GM12891 (cell line): ENCODE measurements around the gene VIPR1.

Source experiments
- DNase-seq: peaks from one replicate; pipeline ENCODE4 v3.0.0; 2011; ENCODE audit warnings: low spot score; ENCODE audit not compliant: insufficient read length
- FAIRE-seq: peaks from 2 replicates; lab custom pipeline; 2011; peaks lifted over from hg19 to GRCh38; lab: Jason Lieb, UNC
- PAX5 ChIP-seq: IDR thresholded peaks from 2 replicates; pipeline ENCODE4 v1.6.1; 2011; ENCODE audit warnings: low read length, moderate library complexity, mild to moderate bottlenecking; ENCODE audit not compliant: insufficient read depth, severe bottlenecking
- POLR2A ChIP-seq: IDR thresholded peaks from 2 replicates; pipeline ENCODE4 v1.6.1; 2011; ENCODE audit warnings: low read depth, low read length, control low read depth
- POLR2AphosphoS5 ChIP-seq: IDR thresholded peaks from 2 replicates; pipeline ENCODE4 v1.6.1; 2011; ENCODE audit warnings: low read depth, low read length, control low read depth
- POU2F2 ChIP-seq: IDR thresholded peaks from 2 replicates; pipeline ENCODE4 v1.6.1; 2011; ENCODE audit warnings: low read depth, mild to moderate bottlenecking, control low read depth, low read length, moderate library complexity
- SPI1 ChIP-seq: IDR thresholded peaks from 2 replicates; pipeline ENCODE4 v1.6.1; 2011; ENCODE audit warnings: low read depth, low read length, control low read depth
- TAF1 ChIP-seq: IDR thresholded peaks from 2 replicates; pipeline ENCODE4 v1.6.1; 2011; ENCODE audit warnings: low read depth, low read length, control low read depth

VIPR1 gene

GRCh38 chr3:42520336-42520735 lies 17.9 kb downstream of the VIPR1 start:
- FAIRE-seq (no peak), DNase-seq (no peak)
- TF ChIP-seq PAX5 (no peak), POLR2AphosphoS5 (no peak), SPI1 (no peak), TAF1 (no peak), POLR2A (no peak), POU2F2 (no peak)

DNA sequence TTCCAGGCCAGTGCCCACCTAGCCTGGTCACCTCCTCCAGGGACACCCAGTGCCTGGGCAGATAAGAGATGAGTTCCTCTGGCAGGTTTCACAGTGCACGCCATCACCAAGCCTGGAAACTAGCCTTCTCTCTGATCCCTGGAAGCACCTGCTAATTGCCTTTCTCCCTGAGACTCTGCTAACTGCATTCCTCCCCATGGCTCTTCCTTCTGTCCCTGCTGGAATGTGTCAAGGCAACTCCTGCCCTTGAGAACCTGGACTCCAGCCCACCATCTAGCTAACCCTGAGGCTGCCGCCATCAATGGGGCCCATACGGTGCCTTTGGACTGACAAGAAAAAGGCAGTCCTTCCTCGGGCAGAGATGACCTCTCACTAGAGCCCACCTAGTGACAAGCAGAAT lies 18.5 kb downstream of the VIPR1 start:
- DNase-seq (no peak), FAIRE-seq (no peak)
- TF ChIP-seq PAX5, result no peak

DNA sequence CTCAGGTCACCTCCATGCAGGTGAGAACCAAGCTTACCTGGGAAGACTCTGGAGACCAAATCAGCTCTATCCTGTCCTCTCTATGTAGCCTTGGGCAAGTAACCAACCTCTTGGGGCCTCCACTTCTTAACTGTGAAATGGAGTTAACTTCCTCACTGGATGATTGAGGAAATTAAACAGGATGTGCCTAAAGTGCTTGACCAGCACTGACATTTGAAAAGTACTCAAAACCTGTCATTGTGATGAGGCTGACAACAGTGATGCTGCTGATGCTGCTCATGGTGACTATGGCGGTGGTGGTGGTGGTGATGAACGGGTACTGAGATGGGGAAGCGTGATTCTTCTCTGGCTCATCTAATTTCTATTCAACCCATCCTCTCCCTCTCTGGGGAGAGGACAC lies 22.3 kb downstream of the VIPR1 start:
- FAIRE-seq (no peak), DNase-seq (no peak)
- TF ChIP-seq TAF1 (no peak), POLR2AphosphoS5 (no peak), POU2F2 (no peak), POLR2A (no peak), PAX5 (no peak), SPI1 (no peak)

DNA sequence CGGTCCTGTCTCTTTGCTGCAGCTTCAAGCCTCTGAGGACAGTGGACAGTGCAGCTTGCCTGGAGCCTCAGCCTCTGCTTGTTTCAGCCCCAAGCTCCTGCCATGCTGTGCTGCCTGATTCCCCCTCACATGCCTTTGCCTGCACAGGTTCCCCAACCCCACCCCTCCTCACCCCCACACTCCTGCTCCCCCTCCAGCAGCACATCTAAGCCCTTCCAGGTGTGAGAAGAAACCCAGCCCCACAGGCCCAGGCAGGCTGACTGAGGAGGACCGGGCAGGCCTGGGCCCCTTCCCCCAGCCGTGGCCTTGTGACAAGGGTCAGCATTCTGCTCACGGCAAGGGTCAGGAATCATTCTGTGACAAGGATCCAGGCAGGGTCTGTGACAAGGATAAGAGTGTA lies 22.8 kb downstream of the VIPR1 start:
- no peak for DNase-seq
- FAIRE-seq, result no peak

DNA sequence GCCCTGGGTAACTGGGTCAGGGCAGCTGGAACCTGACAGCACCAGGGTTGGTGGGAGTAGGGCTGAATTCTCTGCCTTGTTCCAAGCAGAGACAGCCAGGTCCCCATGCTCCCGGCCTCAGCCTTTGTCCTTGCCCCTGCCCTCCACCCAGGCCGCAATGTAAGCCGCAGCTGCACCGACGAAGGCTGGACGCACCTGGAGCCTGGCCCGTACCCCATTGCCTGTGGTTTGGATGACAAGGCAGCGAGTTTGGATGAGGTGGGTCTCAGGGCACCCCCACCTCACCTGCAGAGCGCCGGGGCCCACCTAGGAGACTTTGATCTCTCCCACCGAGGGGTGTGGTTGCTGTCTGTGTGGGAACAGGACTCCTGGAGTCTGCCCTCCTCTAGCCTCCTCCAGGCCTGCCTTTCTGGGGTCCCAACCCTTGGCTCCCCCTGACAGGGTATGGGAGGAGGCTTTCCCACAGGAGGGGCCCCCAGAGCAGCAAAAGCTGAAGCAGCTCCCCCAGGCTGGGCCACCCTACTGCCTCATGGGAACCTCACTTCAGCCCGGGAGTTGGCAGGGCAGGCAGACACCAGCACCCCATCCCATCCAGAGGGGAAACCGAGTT lies 23.4 kb downstream of the VIPR1 start:
- TF ChIP-seq POU2F2 (no peak), TAF1 (no peak), PAX5 (no peak), POLR2A (no peak)
- DNase-seq (no peak), FAIRE-seq (no peak)

More for the DNA sequence above, 22.8 kb downstream of the VIPR1 start:
- TF ChIP-seq PAX5 (no peak), TAF1 (no peak), POU2F2 (no peak), SPI1 (no peak), POLR2A (no peak)

DNA sequence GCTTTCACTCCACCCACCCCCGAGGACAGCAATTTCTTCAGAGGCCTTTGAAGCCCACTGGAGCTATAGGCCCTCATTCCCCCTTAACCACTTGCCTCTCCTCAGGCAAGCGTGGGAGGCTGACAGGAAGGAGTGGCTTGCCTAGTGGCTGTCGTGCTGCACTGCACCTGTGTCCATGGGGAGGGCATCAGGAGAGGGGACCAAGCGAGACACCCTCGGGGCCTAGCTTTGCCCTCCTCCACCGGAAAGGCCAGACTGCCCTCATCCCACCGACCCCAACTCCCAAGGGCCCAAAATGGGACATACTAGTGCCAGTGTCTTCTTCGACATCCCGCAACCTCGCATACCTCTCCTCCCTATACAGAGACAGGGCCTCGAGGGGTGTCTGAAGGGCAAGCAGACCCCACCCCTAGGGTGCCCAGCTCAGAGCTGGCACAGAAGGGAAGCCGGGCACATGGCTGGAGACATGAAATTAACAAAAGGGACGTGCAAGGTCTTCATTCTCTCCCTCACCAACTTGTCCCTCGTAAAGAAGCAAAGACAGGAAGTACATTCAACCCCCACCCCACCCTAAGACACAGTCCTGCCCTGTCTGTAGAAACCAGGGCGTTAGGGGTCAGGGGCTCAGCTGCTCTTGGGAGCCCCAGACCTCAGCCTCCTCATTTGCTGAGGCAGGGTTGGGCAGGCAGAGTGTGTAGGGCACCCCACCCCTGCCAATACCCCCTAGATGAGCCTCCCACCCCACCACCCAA lies 24.3 kb downstream of the VIPR1 start:
- DNase-seq, result peak; percentile 50
- no peak for FAIRE-seq
- TF ChIP-seq TAF1 (no peak), SPI1 (no peak), PAX5 (no peak), POLR2A (no peak), POLR2AphosphoS5 (no peak), POU2F2 (no peak)

DNA sequence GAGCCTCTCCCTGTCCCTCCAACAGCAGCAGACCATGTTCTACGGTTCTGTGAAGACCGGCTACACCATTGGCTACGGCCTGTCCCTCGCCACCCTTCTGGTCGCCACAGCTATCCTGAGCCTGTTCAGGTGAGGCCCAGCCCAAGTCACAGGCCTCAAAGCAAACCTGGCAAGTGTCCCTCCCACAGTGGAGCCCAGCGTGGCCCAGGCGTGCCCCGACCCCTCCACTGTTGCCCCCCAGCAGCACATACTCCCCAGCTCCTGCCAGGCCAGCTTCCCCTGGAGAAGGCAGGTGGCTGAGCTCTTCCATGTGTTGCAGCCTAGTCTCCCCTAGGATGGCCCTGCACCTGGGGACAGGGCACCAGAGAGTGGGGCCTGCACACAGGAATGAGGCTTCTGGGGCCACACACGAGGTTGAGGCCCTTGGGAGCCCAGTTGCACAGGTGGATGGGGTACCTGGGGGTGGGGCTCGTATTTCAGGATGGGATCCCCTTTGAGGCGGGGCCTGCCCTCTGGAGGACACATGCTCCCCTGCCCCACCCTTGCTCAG lies 25.0 kb downstream of the VIPR1 start:
- DNase-seq (no peak), FAIRE-seq (no peak)
- TF ChIP-seq TAF1, result no peak
- TF ChIP-seq POU2F2, result no peak
- TF ChIP-seq POLR2A, result no peak
- no peak for TF ChIP-seq PAX5
- TF ChIP-seq SPI1, result no peak
- TF ChIP-seq POLR2AphosphoS5, result no peak

GRCh38 chr3:42529468-42529867 lies 27.0 kb downstream of the VIPR1 start:
- no peak for DNase-seq
- FAIRE-seq, result no peak
- TF ChIP-seq POU2F2 (no peak), PAX5 (no peak), TAF1 (no peak), POLR2AphosphoS5 (no peak), POLR2A (no peak), SPI1 (no peak)

- TF ChIP-seq POLR2AphosphoS5, result no peak
- TF ChIP-seq TAF1, result no peak
- no peak for TF ChIP-seq POLR2A
- no peak for TF ChIP-seq SPI1
- no peak for TF ChIP-seq PAX5
- no peak for TF ChIP-seq POU2F2
- FAIRE-seq, result no peak
- DNase-seq, result no peak
These were observed 27.6 kb downstream of the VIPR1 start for GRCh38 chr3:42530073-42530472.

DNA sequence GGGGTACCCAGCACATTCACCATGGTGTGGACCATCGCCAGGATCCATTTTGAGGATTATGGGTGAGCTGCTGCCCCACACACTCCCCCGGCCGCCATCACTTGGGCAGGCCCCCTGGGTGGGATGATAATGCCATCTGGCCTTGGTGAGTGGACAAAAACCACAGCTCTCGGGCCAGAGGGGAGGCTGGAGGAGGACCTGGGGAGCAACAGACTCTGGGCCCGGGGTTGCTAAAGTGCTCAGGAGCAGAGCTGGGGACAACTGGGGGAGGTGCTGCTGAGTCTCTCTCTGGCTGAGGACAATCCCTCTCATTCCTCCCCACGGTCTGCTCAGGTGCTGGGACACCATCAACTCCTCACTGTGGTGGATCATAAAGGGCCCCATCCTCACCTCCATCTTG lies 29.0 kb downstream of the VIPR1 start:
- no peak for TF ChIP-seq TAF1
- no peak for TF ChIP-seq SPI1
- TF ChIP-seq POU2F2, result no peak
- no peak for TF ChIP-seq POLR2A
- TF ChIP-seq PAX5, result no peak
- no peak for TF ChIP-seq POLR2AphosphoS5
- FAIRE-seq, result no peak
- no peak for DNase-seq

DNA sequence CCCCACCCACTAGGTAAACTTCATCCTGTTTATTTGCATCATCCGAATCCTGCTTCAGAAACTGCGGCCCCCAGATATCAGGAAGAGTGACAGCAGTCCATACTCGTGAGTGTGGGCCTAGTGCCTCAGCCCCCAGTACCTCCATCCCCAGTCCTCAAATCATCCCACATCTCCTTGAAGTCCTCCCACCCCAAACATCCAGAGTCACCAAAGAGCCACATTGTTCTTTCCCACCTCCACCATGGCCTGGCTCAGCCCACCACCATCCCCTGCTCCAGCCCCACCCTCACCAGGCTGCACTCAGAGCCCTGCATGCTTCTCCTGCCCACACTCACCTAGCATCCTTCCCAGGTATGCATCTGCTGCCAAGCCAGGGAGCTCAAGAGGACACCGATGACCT lies 29.8 kb downstream of the VIPR1 start:
- DNase-seq (no peak), FAIRE-seq (no peak)
- no peak for TF ChIP-seq POLR2AphosphoS5
- TF ChIP-seq POLR2A, result no peak
- TF ChIP-seq PAX5, result no peak
- no peak for TF ChIP-seq TAF1
- no peak for TF ChIP-seq POU2F2
- TF ChIP-seq SPI1, result no peak
